ENCODE results near the gene FAM24B.
"Not testable (repeated sequence)": the region's sequence is repeated elsewhere in the genome, so short reads cannot be mapped to it uniquely, and the experiment has no call there.

The FAM24B gene, protein sequence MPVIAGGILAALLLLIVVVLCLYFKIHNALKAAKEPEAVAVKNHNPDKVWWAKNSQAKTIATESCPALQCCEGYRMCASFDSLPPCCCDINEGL

DNA sequence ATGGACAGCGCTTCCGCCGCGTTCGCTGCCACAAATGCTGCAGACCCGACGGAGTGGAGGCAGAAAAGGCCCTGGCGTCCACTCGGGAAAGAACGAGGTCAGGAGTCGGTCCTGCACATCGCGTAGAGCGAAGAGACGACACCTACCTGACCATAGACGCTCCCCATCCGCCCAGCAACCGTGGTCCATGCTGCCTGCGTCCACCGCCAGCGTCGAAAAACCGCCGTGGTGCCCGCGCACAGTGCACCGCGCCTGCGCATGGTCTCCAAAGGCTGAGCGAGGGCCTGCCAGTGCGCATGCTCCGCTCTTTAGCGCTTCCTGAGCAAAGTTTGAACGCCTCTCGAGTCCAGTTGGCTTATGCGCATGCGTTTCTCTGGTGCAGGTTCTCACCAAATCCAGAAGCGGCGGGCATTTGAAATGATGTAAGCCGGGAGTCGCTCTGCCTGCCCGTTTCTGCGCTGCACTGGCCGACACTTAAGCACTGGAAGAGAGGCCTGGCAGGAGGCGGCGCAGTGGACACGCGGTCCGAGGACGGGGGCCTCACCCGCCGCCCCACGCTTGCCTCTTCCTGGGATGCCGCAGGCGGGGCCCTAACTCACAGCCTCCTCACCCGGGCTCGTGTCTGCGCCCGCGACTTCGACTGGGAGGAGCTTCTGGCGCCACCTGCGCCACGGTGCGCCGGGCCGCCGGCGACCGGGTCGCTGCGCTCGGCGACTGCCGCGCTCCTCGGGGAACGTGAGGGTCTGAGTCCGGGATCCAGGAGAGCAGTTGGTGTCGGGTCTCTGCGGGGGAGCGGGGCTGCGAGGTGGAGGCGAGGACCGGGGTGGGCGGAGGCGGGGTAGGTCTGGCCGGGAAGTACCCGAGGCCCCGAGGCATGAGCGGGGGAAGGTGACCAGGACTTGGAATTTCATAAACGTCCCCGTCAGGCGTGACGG, at the start of gene FAM24B:
FAM24B (minus strand) TSS at position 243 of the 935 bp plus-strand sequence. CDS start 29,066 bp downstream, outside the sequence.
- peak; percentile 80 to 91 (median 87) for DNase-seq

DNA sequence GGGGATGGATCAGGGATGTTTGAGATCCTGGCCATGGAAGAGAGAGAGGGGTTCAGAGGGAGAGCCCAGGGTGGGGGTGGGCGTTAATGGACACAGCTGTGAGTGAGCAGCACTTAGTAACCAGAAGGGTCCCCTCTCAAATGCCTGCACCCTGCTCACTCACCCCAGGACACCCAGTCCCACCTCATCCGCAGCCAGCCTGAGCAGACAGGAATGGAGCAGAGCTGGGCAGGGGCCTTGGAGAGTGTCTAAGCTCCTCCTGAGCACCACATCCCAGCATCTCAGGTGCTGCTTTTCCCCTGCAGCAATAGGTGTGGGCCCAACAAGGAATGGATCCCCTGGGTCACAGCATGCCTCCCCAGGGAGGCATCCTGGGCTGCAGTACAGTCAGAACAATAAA, 36.3 kb upstream of the FAM24B start:
- no peak for DNase-seq

DNA sequence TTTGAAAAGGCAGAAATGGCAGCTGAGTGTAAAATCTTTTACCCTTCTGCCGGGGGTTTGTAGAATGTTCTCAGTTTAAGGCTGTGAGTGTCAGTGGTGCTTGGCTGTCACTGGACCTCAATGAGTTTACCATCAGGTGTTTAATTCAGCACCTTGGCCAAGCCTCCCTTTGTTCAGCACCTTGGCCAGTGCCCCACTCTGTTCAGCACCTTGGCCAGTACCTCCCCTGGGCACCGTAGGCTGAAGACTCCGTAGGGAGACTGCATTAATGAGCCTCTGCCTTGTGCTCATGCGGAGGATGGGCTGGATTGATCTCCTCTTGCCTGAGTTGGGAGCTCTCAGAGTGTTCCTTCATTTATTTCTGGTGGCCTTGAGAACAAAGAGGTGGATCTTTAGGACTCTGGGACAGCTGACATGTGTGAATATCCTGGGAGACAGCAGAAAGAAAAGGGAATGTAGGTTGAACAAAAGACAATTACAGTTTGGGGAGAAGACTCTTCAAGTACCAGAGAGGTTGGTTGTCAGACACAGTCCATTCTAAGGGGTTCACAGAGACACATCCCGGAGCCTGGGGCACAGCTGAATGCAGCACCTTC, 32.6 kb upstream of the FAM24B start:
- peak in 3 of 4 experiments; percentile 2 to 13 (median 10) for DNase-seq

DNA sequence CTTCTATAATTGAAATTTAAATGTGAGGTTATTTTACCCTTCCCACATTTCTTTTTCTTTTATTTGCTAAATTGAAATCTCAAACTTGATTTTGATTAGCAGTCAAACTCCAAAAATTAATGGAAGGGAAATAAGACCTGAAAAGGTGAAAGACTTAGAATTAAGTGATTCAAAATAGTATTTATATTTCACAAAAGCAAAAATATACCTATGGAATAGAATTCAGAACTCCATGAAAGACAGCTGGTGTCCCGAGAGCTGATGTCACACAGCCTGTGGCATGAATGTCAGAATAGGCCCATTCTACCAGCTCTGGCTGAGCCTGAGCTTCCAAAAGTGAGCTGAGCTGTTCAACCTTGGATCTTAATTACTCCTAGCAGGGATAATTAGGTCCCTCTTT, 30.9 kb upstream of the FAM24B start, which contains the start of gene FAM24A:
FAM24A (plus strand) TSS at position 301 of the 400 bp plus-strand sequence. CDS start 1,025 bp downstream, outside the sequence.
- no peak for DNase-seq

DNA sequence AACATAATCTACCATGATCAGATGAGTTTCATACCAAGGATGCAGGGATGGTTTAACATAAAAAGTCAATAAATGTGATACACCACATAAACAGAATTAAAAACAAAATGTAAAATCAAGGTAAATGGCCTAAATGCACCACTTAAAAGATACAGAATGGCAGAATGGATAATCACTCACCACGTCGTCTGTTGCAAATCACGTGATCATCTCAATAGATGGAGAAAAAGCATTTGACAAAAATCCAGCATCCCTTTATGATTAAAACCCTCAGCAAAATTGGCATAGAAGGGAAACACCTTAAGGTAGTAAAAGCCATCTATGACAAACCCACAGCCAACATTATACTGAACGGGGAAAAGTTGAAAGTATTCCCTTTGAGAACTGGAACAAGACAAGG, 24.5 kb upstream of the FAM24B start:
- DNase-seq: not testable (repeated sequence)

DNA sequence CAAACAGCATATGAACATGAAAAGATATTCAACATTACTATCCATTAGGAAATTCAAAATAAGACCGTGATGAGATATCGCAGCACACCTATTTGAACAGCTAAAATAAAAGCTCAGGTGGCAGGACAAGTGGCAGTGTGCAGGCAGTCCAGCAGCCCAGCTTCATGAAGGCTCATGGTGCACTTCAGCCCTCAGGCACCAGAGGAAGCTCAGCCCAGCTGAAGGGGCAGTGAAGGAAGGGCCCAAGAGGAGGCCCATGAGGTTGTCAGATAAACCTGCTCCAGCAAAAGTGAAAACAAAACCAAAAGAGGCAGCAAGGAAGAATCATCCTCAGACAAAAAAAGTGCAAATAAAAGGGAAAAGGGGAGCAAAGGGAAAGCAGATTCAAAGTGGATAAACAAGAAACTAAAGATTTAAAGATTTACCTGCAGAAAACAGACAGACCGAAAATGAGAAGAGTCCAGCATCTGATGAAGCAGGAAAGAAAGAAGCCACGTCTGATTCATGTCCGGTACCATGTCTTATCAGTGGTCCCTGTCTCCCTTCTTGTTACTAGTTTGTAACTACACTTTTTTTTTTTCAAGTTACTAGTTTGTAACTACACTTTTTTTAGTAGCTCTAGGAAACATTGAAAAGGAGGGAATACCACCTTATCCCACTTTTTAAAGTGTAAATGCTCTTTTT, 15.0 kb upstream of the FAM24B start:
- no peak for DNase-seq

DNA sequence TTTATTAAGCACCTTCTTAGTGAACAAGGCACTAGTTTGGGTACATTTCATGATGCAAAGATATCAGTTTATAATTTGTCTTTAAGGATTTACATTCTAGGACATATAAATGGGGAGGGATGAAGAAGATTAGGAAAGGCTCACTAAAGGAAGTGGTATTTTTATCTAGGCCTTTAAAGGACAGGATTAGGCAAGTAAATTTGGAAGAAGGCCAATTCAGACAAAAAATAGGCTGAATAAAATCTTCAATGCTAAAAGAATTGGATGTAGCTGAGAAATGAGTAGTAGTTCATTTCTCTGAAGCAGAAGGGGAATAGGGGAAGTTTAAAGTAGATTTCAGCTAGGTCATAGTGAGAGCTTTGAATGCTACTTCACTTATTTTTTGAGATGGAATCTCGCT, 4.8 kb upstream of the FAM24B start:
- DNase-seq: no peak

DNA sequence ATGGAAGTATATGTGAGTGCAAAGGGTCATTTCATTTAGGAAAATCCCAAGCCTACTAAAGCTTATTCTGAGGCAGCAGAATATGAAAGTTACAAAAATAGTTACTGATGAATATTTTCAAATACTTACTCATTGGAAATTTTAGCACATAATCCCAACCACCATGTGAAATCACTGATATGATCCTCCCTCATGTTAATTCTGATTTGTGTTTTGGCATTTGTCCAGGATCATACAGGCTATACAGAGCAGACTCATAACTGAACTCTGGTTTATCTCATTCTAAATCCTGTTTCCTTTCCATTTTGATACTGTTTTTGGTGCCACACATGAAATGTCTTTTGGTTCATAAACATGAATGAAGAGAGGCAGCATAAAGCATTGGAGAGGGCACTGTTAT, 3.4 kb upstream of the FAM24B start:
- DNase-seq: no peak

DNA sequence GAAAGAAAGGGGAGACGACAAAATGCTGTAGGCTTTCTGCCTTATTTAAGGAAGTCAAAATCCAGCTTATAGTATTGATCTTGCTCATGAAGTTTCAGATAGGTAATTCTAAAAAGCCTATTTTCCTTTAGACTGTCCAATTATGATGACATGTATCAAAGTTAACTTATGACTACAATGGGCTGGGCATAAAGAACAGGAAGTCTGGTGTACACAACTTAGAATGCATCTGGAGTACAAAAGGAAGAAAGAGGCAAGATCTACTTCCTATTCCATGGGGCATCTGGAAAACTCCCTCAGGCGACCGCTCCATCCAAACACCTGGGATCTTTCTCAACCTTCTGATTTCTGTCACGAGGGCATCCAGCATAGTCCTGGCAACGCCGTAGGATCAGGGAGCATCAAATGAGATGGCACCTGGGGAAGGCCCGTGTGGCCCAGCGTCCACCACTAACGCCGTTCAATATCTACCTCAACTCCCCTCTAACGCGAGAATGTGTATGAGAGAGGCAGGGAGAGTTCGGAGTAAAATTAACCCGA, 512 bp downstream of the FAM24B start:
- DNase-seq: peak in 1 of 4 experiments; percentile 12

DNA sequence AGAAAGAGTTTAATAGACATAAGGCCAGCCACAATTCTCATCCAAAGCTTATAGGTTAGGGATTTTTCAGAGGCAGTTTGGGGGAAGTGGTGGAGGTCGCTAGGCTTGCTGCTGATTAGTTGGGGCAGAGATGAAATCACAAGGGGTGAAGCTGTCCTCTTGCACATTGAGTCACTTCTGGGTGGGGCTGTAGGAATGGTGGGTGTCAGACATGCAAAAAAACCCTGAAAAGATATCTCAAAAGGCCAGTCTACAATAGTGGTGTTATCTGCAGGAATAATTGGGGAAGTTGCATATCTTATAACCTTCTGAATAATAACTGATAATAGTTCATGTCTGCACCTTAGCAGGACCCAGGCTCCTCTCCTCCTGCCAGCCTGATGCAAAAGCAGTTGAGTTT, 2.1 kb downstream of the FAM24B start:
- no peak for DNase-seq

DNA sequence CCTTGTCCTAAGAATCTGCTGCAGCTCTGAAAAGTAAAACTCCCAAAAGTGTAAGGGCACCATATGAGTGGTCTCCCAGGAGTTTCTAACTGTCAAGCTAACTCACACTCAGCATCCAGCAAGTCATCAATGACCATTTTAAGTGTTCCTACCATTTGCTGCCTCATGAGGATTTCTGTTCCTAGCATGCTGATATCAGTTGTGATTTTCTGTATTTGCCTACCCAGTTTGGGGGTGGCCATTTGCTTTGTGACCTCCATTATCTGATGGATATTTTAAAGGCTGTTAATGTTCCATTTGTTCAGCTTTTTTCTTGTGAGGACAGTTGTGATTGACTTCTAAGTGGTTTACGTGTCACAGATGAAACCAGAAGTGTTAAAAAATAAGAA, 2.9 kb downstream of the FAM24B start:
- DNase-seq: no peak

DNA sequence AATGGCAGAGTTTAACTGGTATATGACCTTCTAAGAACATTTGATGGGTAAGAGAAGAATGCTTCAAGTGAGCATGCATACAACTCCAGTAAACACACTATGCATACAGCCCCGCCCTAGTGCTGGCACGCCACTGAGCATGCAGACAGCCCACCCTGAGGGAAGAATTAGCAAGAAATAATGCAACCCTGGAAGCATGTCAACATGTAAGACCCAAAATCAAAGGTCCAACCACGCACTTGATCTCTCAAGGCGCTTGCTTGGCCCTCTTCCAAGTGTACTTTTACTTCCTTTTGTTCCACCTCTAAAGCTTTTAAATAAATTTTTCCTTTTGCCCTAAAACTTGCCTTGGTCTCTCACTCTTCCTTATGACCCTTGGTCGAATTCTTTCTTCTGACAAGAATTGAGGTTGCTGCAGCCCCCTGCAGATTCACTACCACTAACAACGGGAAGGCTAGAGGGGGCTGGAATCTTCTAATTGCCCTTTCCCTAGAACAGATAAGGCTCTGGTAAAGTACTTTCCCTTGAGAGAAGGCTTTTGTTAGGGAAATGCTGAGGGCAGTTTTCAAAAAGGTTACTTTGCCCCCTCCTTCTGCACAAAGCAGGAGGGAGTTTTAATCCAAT, 3.4 kb downstream of the FAM24B start:
- DNase-seq: no peak

DNA sequence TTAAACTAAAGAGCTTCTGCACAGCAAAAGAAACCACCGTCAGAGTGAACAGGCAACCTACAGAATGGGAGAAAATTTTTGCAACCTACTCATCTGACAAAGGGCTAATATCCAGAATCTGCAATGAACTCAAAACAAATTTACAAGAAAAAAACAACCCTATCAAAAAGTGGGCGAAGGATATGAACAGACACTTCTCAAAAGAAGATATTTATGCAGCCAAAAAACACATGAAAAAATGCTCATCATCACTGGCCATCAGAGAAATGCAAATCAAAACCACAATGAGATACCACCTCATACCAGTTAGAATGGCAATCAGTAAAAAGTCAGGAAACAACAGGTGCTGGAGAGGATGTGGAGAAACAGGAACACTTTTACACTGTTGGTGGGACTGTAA, 7.4 kb downstream of the FAM24B start:
- DNase-seq: not testable (repeated sequence)

DNA sequence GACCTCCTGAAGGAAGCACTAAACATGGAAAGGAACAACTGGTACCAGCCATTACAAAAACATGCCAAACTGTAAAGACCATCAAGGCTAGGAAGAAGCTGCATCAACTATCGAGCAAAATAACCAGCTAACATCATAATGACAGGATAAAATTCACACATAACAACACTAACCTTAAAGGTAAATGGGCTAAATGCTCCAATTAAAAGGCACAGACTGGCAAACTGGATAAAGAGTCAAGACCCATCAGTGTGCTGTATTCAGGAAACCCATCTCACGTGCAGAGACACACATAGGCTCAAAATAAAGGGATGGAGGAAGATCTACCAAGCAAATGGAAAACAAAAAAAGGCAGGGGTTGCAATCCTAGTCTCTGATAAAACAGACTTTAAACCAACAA, 10.6 kb downstream of the FAM24B start:
- not testable (repeated sequence) for DNase-seq

DNA sequence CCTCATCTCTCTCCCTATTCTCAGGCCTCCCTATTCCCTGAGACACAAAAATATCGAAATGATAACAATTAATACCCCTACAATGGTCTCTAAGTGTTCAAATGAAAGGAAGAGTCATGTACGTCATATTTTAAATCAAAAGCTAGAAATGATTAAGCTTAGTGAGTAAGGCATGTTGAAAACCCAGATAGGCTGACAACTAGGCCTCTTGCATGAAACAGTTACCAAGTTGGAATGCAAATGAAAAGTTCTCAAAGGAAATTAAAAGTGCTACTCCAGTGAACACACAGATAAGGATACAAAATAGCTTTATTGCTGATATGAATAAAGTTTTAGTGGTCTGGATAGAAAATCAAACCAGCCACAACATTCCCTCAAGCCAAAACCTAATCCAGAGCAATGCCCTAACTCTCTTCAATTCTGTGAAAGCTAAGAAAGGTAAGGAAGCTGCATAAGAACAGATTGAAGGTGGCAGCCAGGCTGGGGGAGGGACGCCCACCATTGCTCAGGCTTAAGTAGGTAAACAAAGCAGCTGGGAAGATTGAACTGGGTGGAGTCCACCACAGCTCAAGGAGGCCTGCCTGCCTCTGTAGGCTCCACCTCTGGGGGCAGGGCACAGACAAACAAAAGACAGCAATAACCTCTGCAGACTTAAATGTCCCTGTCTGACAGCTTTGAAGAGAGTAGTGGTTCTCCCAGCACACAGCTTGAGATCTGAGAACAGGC, 12.5 kb downstream of the FAM24B start:
- not testable (repeated sequence) for DNase-seq

DNA sequence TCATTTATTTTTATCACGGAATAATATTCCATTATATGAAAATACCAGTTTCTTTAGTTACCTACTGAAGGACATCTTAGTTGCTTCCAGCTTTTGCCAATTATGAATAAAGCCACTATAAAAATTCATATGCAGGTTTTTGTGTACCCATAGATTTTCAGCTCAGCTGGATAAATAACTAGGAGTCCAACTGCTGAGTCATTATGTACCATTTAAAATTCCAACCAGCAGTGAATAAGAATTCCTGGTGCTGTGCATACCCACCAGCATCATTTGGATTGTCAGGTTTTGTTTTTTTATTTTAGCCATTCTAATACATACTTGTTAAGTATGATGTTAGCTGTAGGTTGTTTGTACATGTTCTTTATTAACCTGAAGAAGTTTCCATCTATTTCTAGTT, 14.5 kb downstream of the FAM24B start:
- no peak for DNase-seq

DNA sequence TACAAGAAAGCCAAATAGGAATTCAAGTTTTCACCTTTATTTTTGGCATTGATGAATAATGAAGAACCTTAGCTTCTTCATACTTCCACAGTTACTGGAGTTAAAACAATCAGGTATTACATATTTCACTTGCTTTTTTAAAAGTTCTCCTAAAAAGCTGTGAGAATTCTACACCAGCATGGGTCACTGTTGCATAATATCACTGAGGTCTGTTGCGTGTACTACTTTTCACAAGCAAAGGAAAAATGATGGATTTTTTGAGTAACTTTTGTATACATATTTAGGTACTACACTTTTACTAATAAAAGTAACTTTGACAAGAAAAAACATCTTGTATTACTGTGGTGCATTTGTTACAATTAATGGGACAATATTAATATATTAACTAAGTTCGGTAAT, 15.2 kb downstream of the FAM24B start:
- no peak for DNase-seq

DNA sequence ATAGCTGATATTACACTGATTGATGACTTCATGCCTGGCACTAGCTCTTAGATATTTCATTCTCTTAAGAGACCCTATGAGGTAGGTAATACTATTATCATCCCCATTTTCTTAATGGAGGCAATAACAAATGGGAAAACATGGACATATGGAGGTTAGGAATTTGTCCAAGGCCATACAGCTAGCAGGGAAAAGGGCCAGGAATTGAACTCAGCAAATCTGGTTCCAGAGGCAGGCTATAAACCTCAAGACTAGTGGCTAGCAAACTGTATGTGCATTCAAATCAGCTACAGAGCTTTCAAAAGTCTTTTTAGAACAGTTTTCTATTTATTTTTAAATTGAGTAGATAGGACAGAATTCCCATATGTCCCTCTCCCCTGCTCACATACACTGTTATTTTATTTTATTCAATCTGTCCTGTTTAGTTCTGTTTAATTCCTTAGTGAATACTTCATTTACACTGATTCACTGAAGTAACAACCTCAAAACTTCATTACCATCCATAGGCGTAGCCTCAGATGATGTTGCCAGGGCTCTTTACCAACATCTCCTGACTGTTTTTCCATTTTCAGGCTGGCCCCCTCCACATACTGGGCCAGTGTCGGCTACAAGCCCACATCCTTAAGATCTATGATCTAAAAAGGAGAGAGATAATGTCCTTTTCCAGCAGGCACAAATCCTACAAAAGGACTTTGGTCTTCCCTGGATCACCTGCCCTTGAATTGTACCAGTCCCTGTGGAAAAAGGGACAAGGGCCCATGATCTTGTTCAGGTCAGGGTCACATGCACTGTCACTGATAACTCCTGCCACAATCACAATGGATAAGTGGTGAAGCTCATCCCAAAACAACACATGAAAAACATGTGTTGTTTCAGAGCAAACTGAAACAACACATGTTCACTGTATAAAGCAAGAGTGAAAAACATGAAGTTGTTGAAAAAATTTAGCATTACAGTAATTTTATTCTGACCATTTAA, 15.9 kb downstream of the FAM24B start:
- no peak for DNase-seq

DNA sequence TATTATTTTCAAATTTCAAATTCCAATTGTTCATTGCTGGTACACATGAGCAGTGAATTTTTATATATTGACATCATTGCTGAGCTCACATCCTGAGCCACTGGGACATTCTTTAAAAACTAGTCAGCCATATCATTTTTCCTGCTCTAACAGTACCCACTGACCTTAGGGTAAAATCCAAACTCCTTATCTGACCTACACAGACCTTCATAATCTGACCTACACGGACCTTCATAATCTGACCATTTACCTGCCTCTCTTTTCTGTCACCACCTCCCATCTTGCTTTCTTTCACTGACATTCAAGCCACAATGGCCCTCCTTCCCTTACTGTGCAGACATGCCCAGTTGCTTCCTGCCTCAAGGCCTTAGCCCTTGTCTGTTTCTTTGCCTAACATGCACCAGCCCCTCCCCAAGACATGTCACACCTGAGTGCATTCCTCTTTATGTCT, 17.6 kb downstream of the FAM24B start:
- no peak for DNase-seq

DNA sequence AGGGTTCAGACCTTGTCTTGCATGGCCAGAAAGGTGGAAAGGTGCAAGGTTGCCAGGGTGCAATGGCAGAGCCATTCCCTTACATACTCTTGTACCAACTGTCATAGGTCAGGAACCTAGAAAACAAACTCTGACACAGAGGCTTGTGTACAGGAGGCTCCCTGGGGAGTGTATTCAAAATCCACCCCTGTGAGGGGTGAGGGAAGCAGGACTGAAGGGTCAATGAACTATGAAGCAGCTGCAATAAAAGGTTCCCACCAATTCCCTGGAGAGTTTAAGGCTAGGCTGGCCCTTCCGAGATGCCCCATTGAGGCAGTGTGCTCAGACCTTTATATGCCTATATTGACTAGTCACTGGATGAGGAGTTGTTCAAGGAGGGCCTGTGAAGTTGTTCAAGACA, 19.9 kb downstream of the FAM24B start:
- DNase-seq: no peak
